ENCODE measurements around the gene RMC1.
"Not testable (repeated sequence)": the region's sequence is repeated elsewhere in the genome, so short reads cannot be mapped to it uniquely, and the experiment has no call there.

Gene RMC1

GRCh38 chr18:23498877-23499276, 4.4 kb upstream of the RMC1 start:
- Histone ChIP-seq H2AFZ (ENCODE audit: low read length, unreplicated experiment) (no peak overlapping the region), H3K27ac (ENCODE audit: low read depth, low read length) (no peak overlapping the region), H3K4me1 (ENCODE audit: control insufficient read depth, insufficient read depth, low read length, unreplicated experiment) (peaks cover 13% of the 10 kb centered on the region)

GRCh38 chr18:23499291-23499781, 4.0 kb upstream of the RMC1 start:
- Histone ChIP-seq H3K27me3 (ENCODE audit: insufficient read depth, low read length) (no peaks in the 10 kb centered on the region), H3K4me3 (ENCODE audit: low read depth, low read length) (no peak overlapping the region), H3K4me1 (ENCODE audit: control insufficient read depth, insufficient read depth, low read length, unreplicated experiment) (peaks cover 14% of the 10 kb centered on the region), H3K79me2 (ENCODE audit: control insufficient read depth, insufficient read depth, low read length, unreplicated experiment) (peaks cover 8% of the 10 kb centered on the region), H2AFZ (ENCODE audit: low read length, unreplicated experiment) (no peak overlapping the region), H3K27ac (ENCODE audit: low read depth, low read length) (no peak overlapping the region), H3K36me3 (ENCODE audit: insufficient read depth, low read length) (no peaks in the 10 kb centered on the region)

More at GRCh38 chr18:23498877-23499276, 4.4 kb upstream of the RMC1 start:
- Histone ChIP-seq H3K36me3 (ENCODE audit: insufficient read depth, low read length) (no peaks in the 10 kb centered on the region), H3K27me3 (ENCODE audit: insufficient read depth, low read length) (no peaks in the 10 kb centered on the region), H3K79me2 (ENCODE audit: control insufficient read depth, insufficient read depth, low read length, unreplicated experiment) (peaks cover 4% of the 10 kb centered on the region), H3K4me3 (ENCODE audit: low read depth, low read length) (no peak overlapping the region)

- Histone ChIP-seq H3K4me1 (ENCODE audit: control insufficient read depth, insufficient read depth, low read length, unreplicated experiment) (peaks cover 19% of the 10 kb centered on the region), H3K27me3 (ENCODE audit: insufficient read depth, low read length) (no peaks in the 10 kb centered on the region), H3K27ac (ENCODE audit: low read depth, low read length) (no peak overlapping the region), H3K36me3 (ENCODE audit: insufficient read depth, low read length) (no peaks in the 10 kb centered on the region), H2AFZ (ENCODE audit: low read length, unreplicated experiment) (no peak overlapping the region), H3K4me3 (ENCODE audit: low read depth, low read length) (no peak overlapping the region), H3K79me2 (ENCODE audit: control insufficient read depth, insufficient read depth, low read length, unreplicated experiment) (peaks cover 23% of the 10 kb centered on the region)
These were observed 1.7 kb upstream of the RMC1 start for GRCh38 chr18:23501626-23502025.

GRCh38 chr18:23502516-23503037, 734 bp upstream of the RMC1 start:
- H3K27ac ChIP-seq (ENCODE audit: low read depth, low read length) = no peak overlapping the region
- peaks cover 19% of the 10 kb centered on the region for H3K4me1 ChIP-seq (ENCODE audit: control insufficient read depth, insufficient read depth, low read length, unreplicated experiment)
- H3K27me3 ChIP-seq (ENCODE audit: insufficient read depth, low read length) = no peaks in the 10 kb centered on the region
- no peaks in the 10 kb centered on the region for H3K36me3 ChIP-seq (ENCODE audit: insufficient read depth, low read length)
- peaks cover 23% of the 10 kb centered on the region for H3K79me2 ChIP-seq (ENCODE audit: control insufficient read depth, insufficient read depth, low read length, unreplicated experiment)
- H3K4me3 ChIP-seq (ENCODE audit: low read depth, low read length) = peak overlapping the region; percentile 97
- peak overlapping the region; percentile 33 for H2AFZ ChIP-seq (ENCODE audit: low read length, unreplicated experiment)

GRCh38 chr18:23503963-23504344, 643 bp downstream of the RMC1 start:
- Histone ChIP-seq H3K4me1 (ENCODE audit: control insufficient read depth, insufficient read depth, low read length, unreplicated experiment) (peaks cover 18% of the 10 kb centered on the region), H3K27me3 (ENCODE audit: insufficient read depth, low read length) (no peaks in the 10 kb centered on the region), H3K4me3 (ENCODE audit: low read depth, low read length) (peak overlapping the region; percentile 97), H3K79me2 (ENCODE audit: control insufficient read depth, insufficient read depth, low read length, unreplicated experiment) (peaks cover 23% of the 10 kb centered on the region), H3K27ac (ENCODE audit: low read depth, low read length) (peak overlapping the region; percentile 14; the same call in 1 of the 2 replicates), H3K36me3 (ENCODE audit: insufficient read depth, low read length) (0 out of 2 replicates have a peak, but pooled peaks cover 2% of the 10 kb centered on the region), H2AFZ (ENCODE audit: low read length, unreplicated experiment) (peak overlapping the region; percentile 94)

GRCh38 chr18:23504720-23505119, 1.4 kb downstream of the RMC1 start:
- no peak overlapping the region for H2AFZ ChIP-seq (ENCODE audit: low read length, unreplicated experiment)
- 0 out of 2 replicates have a peak, but pooled peaks cover 2% of the 10 kb centered on the region for H3K36me3 ChIP-seq (ENCODE audit: insufficient read depth, low read length)
- H3K79me2 ChIP-seq (ENCODE audit: control insufficient read depth, insufficient read depth, low read length, unreplicated experiment) = peaks cover 23% of the 10 kb centered on the region
- no peak overlapping the region for H3K27ac ChIP-seq (ENCODE audit: low read depth, low read length)
- H3K27me3 ChIP-seq (ENCODE audit: insufficient read depth, low read length) = no peaks in the 10 kb centered on the region
- peaks cover 12% of the 10 kb centered on the region for H3K4me1 ChIP-seq (ENCODE audit: control insufficient read depth, insufficient read depth, low read length, unreplicated experiment)
- H3K4me3 ChIP-seq (ENCODE audit: low read depth, low read length) = peak overlapping the region; percentile 97

- Histone ChIP-seq H3K27ac (ENCODE audit: low read depth, low read length) (no peak overlapping the region), H3K4me3 (ENCODE audit: low read depth, low read length) (no peak overlapping the region), H3K27me3 (ENCODE audit: insufficient read depth, low read length) (no peaks in the 10 kb centered on the region), H3K4me1 (ENCODE audit: control insufficient read depth, insufficient read depth, low read length, unreplicated experiment) (peaks cover 12% of the 10 kb centered on the region), H3K79me2 (ENCODE audit: control insufficient read depth, insufficient read depth, low read length, unreplicated experiment) (peaks cover 23% of the 10 kb centered on the region), H2AFZ (ENCODE audit: low read length, unreplicated experiment) (no peak overlapping the region), H3K36me3 (ENCODE audit: insufficient read depth, low read length) (peaks cover 8% of the 10 kb centered on the region; the same call in 1 of the 2 replicates)
These were observed 3.1 kb downstream of the RMC1 start for GRCh38 chr18:23506393-23506792.

- H3K36me3 ChIP-seq (ENCODE audit: insufficient read depth, low read length); H3K27me3 ChIP-seq (ENCODE audit: insufficient read depth, low read length); H3K79me2 ChIP-seq (ENCODE audit: control insufficient read depth, insufficient read depth, low read length, unreplicated experiment); H3K27ac ChIP-seq (ENCODE audit: low read depth, low read length); H2AFZ ChIP-seq (ENCODE audit: low read length, unreplicated experiment); H3K4me1 ChIP-seq (ENCODE audit: control insufficient read depth, insufficient read depth, low read length, unreplicated experiment); H3K4me3 ChIP-seq (ENCODE audit: low read depth, low read length): not testable (repeated sequence)
These were observed 7.6 kb downstream of the RMC1 start for GRCh38 chr18:23510923-23511322.

GRCh38 chr18:23512216-23512615, 8.9 kb downstream of the RMC1 start:
- H3K36me3 ChIP-seq (ENCODE audit: insufficient read depth, low read length); H2AFZ ChIP-seq (ENCODE audit: low read length, unreplicated experiment); H3K27ac ChIP-seq (ENCODE audit: low read depth, low read length); H3K79me2 ChIP-seq (ENCODE audit: control insufficient read depth, insufficient read depth, low read length, unreplicated experiment); H3K4me3 ChIP-seq (ENCODE audit: low read depth, low read length); H3K4me1 ChIP-seq (ENCODE audit: control insufficient read depth, insufficient read depth, low read length, unreplicated experiment); H3K27me3 ChIP-seq (ENCODE audit: insufficient read depth, low read length): not testable (repeated sequence)

- no peak overlapping the region for H3K27ac ChIP-seq (ENCODE audit: low read depth, low read length)
- H3K27me3 ChIP-seq (ENCODE audit: insufficient read depth, low read length) = no peaks in the 10 kb centered on the region
- H3K36me3 ChIP-seq (ENCODE audit: insufficient read depth, low read length) = peaks cover 8% of the 10 kb centered on the region; the same call in 1 of the 2 replicates
- H3K4me3 ChIP-seq (ENCODE audit: low read depth, low read length) = no peak overlapping the region
- H3K4me1 ChIP-seq (ENCODE audit: control insufficient read depth, insufficient read depth, low read length, unreplicated experiment) = no peaks in the 10 kb centered on the region
- H3K79me2 ChIP-seq (ENCODE audit: control insufficient read depth, insufficient read depth, low read length, unreplicated experiment) = no peaks in the 10 kb centered on the region
- H2AFZ ChIP-seq (ENCODE audit: low read length, unreplicated experiment) = no peak overlapping the region
These were observed 9.3 kb downstream of the RMC1 start for GRCh38 chr18:23512641-23513040.

GRCh38 chr18:23515911-23516546, 12.7 kb downstream of the RMC1 start:
- peaks cover 15% of the 10 kb centered on the region for H3K36me3 ChIP-seq (ENCODE audit: insufficient read depth, low read length)
- H2AFZ ChIP-seq (ENCODE audit: low read length, unreplicated experiment) = no peak overlapping the region

More at GRCh38 chr18:23515911-23516546, 12.7 kb downstream of the RMC1 start:
- no peaks in the 10 kb centered on the region for H3K4me1 ChIP-seq (ENCODE audit: control insufficient read depth, insufficient read depth, low read length, unreplicated experiment)
- no peak overlapping the region for H3K4me3 ChIP-seq (ENCODE audit: low read depth, low read length)
- H3K27ac ChIP-seq (ENCODE audit: low read depth, low read length) = no peak overlapping the region
- no peaks in the 10 kb centered on the region for H3K27me3 ChIP-seq (ENCODE audit: insufficient read depth, low read length)
- H3K79me2 ChIP-seq (ENCODE audit: control insufficient read depth, insufficient read depth, low read length, unreplicated experiment) = no peaks in the 10 kb centered on the region
